NCI-H446 treated with DMSO at 0.1 percent for 48 hours (cell line): Measurements from ENCODE around the gene ALK.
"Not testable (repeated sequence)": the region's sequence is repeated elsewhere in the genome, so short reads cannot be mapped to it uniquely, and the experiment has no call there.

Source experiments
- DNase-seq: peaks from one replicate; lab custom pipeline; 2025; lab: John Stamatoyannopoulos, UW

The ALK gene

GRCh38 chr2:29273004-29273684, 648.2 kb downstream of the ALK start:
- DNase-seq = no peak

GRCh38 chr2:29272311-29272710, 649.1 kb downstream of the ALK start:
- no peak for DNase-seq

- DNase-seq = no peak
These were observed 650.7 kb downstream of the ALK start for GRCh38 chr2:29270701-29271121.

GRCh38 chr2:29269765-29270109, 651.6 kb downstream of the ALK start:
- DNase-seq = no peak

- no peak for DNase-seq
These were observed 652.2 kb downstream of the ALK start for GRCh38 chr2:29269095-29269764.

- no peak for DNase-seq
These were observed 653.7 kb downstream of the ALK start for GRCh38 chr2:29267720-29268119.

- DNase-seq = no peak
These were observed 657.5 kb downstream of the ALK start for GRCh38 chr2:29263886-29264285.

GRCh38 chr2:29262681-29263260, 658.6 kb downstream of the ALK start:
- no peak for DNase-seq

GRCh38 chr2:29261003-29261402, 660.4 kb downstream of the ALK start:
- DNase-seq = no peak

- no peak for DNase-seq
These were observed 661.1 kb downstream of the ALK start for GRCh38 chr2:29260142-29260772.

GRCh38 chr2:29259221-29259620, 662.2 kb downstream of the ALK start:
- DNase-seq = no peak

- DNase-seq = no peak
These were observed 666.4 kb downstream of the ALK start for GRCh38 chr2:29255004-29255403.

- DNase-seq = not testable (repeated sequence)
These were observed 667.7 kb downstream of the ALK start for GRCh38 chr2:29253495-29254275.

- DNase-seq = no peak
These were observed 668.4 kb downstream of the ALK start for GRCh38 chr2:29253026-29253425.

- DNase-seq = no peak
These were observed 670.0 kb downstream of the ALK start for GRCh38 chr2:29251406-29251805.

GRCh38 chr2:29250977-29251376, 670.4 kb downstream of the ALK start:
- DNase-seq = no peak

- DNase-seq = no peak
These were observed 671.6 kb downstream of the ALK start for GRCh38 chr2:29249666-29250253.

- DNase-seq = no peak
These were observed 674.0 kb downstream of the ALK start for GRCh38 chr2:29247336-29247914.

- DNase-seq = no peak
These were observed 674.7 kb downstream of the ALK start for GRCh38 chr2:29246383-29247300.

GRCh38 chr2:29245742-29246382, 675.5 kb downstream of the ALK start:
- no peak for DNase-seq
